Daoy (cell line): ENCODE results near the gene SVIL. TPM values are rescaled to one million over a fixed set of nuclear protein-coding genes. Genes with fewer than 3 reads are reported as not detected.
"Not testable (repeated sequence)": the region's sequence is repeated elsewhere in the genome, so short reads cannot be mapped to it uniquely, and the experiment has no call there.

ENCODE experiments used
- DNase-seq: peaks from one replicate; pipeline ENCODE4 v3.0.0-alpha.2; 2015; ENCODE audit warnings: low read depth
- total RNA-seq: library from RNA; depleted of rRNA; stranded (reverse); fragments of >200 nt; shearing (Covaris generic); gene quantifications from 2 replicates; pipeline ENCODE4 v1.2.3, GENCODE V29; 2014

The SVIL gene
- total RNA-seq, 1 experiment from 2014 or later: 15.3 TPM

DNA sequence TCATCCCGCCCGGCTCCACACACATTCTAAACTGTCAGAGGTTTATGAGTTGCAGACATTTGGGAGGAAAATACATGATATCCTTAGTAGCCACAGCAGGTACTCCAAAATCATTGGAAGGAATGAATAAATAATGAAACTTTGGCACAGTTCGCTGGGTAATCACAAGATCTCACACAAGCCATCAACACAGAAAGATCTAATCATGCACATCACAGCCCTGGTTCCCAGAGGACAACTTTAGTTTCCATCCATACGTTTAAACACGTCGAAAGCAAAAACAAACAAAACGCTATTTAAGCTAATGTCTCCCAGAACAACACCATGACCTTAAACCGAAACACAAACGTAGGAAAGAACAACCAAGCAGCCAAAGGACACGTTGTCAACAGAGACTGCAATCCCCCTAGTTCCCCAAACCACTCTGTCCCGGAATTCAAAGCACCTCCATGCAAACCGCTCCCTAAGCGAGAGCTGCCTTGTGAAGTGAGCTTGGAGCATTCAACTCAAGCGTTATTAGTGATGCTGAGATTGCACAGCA lies 12.3 kb downstream of the SVIL start:
- DNase-seq: no peak

DNA sequence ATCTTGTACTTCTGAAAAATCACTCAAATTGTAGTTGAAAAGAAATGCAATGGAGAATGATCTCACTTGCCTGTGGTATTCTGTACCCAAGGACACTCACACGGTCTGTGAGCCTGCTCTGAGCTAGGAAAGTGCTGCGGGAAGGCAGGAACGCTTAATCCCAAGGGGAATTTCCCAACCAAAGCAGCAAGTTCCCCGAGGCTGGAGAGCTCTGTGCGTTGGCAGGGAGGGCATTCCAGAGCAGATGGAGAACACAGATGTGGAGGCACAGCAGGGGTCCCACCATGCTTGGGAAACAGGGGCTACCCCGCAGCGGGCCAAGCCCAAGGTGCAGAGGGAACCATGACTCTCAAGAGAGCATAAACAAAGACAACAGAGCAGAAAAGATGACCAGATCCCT lies 13.6 kb downstream of the SVIL start:
- peak; percentile 87 for DNase-seq

DNA sequence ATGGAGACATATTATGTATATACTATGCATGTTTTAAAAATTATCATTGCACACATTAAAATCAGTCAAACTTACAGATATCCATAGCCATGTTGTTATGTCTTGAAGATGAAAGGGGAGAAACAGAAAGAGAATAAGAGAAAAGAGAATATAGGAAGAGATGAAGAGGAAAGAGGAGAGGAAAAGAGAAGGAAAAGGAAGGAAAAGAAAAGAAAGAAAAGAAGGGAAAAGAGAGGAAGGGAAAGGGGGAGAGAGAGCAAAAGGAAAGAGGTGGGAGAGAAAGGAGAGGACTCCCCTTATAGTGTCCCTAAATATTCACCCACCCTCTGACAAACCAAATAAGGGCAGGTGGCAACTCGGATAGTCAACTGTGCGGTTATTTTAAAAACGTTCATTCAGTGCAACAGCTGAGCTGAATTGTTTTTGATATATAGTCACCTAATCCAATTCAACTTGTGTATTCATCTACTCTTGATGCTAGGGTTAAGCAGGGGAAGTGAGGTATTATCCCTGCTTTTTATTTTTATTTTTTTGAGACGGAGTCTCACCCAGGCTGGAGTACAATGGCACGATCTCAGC lies 14.6 kb downstream of the SVIL start:
- no peak for DNase-seq

DNA sequence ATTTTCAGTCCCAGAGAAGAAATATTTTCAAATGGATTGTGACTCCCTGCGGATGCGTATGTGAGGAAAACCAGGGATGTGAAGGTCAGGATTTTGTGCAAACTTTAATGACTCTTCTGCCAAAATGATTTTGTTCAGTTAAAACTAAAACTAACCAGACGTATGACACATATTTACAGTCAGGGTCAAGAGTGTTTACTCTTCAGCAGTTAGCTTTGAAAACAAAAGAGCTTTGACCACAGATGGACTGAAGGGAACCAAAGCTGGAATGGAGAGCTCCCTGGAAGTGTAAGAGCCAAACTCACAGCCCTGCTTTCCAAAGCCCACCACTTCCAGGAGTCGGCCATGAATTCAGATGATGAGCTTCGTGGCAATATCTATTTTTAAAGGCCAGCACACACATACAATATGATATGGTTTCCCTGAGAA lies 15.5 kb downstream of the SVIL start:
- DNase-seq: peak; percentile 14

DNA sequence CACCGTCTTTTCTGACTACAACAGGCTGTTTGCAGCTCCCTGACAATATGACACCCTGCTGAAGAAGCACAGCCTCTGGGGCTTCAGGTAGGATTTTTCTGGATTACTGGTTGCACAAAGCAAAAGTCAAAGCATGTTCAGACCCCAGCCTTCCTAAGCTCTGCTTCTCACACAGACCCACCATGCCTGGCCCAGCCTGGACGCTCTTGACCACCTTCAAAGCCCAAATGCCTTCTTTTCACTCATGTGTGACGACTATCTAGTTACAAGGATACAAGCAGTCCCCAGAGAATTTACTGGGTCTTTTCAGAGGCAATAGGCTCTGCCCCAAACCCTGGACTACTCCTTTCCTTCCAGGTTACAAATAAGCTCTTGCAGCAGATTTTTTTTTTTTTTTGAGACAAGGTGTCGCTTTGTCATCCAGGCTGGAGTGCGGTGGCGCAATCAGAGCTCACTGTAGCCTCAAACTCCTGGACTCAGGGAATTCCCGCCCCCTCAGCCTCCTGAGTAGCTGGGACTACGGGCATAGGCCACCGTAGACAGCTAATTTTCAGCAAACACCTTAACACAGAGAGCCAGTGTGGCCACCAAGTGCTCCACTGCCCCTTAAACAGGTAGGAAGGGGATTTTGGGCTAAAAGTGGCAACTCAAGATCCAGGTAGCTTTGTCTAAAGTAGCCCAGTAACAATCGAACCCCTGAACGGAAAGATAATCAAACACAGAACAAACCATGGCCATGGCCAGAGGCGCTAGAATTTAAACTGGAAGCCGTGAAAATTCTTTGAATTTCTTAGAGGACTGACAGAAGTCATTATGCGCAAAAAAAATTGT lies 16.2 kb downstream of the SVIL start:
- peak; percentile 53 for DNase-seq

DNA sequence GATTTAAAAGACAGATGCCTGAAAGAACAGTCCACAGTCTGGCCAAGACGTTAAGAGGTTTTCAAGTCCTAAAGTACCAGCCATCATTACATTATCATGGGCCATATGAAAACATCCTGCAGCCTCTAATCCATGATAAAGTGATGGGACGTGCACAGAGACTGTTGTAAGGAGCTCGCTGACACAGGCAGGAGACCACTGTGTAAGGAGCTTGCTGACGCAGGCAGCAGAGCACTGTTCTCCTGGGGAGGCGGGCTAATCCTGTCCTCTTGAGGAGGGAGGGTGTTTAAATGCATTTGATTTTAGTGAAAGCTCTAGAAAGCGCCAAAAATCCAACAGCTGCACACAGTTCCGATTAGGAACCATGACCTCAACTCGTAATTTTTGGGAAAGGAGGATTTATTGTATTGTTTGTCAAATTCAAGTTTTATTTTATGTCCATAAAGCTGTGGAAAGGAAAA lies 16.9 kb downstream of the SVIL start:
- no peak for DNase-seq

DNA sequence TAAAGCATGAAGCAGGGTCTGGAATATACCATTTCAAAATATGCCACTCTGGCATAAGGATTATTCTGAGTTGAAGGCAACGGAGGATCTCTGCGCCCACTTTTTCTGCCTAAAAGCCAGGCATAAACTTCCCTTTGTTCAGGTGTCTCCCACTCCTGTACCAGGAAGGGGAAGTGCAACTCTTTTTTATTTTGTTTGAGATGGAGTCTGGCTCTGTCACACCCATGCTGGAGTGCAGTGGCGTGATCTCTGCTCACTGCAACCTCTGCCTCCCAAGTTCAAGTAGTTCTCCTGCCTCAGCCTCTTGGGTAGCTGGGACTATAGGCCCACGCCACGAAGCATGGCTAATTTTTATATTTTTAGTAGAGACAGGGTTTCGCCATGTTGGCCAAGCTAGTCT lies 18.2 kb downstream of the SVIL start:
- no peak for DNase-seq

DNA sequence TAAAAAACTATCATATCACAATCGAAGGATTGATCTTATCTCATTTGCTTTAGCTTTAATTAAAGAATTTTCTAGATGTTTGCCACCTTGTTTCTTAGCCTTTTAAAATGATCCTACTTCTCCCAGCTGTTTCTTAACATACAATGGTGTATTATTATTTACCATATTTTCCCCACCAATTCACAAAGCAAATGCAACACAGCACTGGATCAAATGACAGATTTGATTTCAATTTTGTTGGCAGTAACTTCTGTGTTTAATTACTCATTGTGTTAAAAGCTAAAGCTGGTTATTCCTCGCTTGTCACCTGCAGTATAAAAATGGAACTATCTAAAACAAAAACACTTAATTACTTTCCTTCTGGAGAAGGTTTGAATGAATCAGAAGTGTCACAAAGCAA lies 19.6 kb downstream of the SVIL start:
- no peak for DNase-seq

DNA sequence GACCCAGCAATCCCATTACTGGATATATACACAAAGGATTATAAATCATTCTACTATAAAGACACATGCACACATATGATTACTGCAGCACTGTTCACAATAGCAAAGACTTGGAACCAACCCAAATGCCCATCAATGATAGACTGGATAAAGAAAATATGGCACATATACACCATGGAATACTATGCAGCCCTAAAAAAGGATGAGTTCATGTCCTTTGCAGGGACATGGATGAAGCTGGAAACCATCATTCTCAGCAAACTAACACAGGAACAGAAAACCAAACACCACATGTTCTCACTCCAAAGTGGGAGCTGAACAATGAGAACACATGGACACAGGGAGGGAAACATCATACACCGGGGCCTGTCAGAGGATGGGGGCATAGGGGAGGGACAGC lies 20.5 kb downstream of the SVIL start:
- not testable (repeated sequence) for DNase-seq

DNA sequence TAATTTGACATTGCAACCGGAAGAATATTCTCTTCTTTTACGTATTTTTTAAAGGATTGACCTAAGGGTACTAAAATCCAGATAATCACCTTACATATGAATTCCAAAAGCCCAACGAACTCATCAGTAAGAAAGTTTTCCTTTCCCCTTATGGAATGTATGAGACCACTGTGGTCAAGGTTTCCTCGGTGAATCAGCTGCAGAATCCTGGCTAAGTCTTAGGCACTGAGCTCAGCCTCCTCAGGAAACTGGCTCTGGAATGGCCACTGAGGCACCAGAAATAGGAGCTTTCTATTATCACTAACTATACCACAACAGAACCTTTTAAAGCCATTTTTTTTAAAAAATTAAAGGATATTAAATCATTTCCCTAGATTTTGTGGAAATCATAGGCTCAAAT lies 21.0 kb downstream of the SVIL start:
- peak; percentile 26 for DNase-seq

DNA sequence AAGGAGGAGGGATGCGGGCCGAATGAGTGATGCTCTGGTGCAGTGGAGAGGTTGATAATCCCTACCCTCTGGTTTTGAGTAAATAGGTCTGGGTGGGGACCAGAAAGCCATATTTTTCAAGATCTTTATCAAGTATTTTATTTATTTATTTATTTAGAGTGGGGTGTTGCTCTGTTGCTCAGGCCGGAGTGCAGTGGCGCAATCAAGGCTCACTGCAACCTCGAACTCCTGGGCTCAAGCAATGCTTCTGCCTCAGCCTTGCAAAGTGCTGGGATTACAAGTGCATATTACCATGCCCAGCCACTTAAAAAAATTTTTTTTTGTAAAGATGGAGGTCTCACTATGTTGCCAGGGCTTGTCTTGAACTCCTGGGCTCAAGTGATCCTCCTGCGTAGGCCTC lies 21.6 kb downstream of the SVIL start:
- no peak for DNase-seq

DNA sequence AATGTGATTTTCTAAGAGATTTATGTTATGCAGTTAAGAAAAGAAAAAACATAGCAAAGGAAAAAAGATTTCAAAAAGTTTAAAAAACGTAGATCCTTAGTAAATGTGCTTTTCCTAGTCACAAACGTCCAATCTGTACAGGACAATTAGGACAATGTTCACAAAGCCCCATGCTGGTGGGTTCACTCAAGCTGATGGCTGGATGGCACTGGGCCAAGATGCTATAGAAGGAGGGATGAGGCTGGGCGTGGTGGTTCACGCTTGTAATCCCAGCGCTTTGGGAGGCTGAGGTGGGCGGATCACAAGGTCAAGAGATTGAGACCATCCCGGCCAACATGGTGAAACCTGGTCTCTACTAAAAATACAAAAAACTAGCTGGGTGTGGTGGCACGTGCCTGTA lies 22.1 kb downstream of the SVIL start:
- DNase-seq: no peak

DNA sequence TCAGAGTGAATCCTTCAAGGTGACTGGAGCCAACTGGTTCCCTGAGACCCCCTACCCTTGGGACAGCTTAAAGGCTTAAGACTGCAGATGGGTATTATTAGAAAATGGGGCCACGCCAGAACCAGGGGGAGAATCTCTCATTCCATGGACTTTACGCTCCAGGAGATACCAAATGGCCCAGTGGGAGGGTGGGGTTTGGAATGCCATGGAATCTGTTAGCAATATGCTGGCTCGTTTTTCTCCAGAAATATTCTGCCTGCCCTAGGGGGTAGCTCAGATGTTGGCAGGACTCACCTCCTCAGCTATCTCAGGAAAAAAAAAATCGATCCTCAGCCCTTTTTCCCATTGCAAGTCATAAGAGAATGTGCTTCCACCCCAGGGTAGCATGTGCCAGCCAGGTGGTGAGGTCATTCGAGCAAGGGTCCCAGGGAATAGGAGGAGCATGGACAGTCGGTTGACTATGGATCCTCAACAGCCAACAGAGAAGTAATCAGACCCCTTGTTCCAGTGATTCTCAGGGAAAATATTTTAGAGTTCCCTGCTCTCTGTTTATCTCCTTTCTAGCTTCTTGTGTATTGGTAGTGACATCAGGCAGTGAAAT lies 22.9 kb downstream of the SVIL start:
- no peak for DNase-seq

DNA sequence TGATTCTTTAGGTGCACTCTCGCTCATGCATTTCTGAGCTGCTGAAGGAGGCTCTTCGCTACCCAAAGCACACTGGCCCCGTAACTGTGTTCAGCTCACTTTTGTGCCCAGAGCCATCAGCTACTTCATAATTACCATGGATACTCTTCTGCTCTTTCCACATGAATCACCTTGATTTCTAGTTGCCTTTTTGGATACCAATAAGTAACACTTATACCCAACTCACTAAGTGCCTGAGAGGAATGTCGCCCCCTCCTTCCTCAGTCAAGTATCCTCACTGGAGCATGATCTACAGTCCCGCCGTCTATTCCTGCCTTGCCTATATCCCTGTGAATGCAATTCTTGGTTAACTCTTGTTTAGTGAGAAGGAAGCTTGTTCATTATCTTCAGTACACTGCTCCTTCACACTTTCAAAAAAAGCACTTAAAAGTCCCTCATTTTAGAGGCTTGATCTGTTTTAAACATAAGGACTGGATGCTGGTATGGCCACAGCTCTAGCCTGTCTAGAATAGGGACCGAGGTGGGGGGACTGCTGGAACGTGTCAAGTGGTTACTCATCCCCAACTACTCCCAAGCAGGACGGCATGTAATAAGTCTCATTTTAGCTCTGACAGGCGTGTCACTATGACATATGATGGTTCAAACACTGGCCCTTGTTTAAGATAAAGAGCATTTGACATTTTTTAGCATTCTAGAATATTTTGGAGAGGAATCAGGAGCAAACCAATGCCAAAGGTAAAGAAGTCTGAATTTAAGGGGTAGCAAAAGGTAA lies 23.7 kb downstream of the SVIL start:
- DNase-seq: no peak

DNA sequence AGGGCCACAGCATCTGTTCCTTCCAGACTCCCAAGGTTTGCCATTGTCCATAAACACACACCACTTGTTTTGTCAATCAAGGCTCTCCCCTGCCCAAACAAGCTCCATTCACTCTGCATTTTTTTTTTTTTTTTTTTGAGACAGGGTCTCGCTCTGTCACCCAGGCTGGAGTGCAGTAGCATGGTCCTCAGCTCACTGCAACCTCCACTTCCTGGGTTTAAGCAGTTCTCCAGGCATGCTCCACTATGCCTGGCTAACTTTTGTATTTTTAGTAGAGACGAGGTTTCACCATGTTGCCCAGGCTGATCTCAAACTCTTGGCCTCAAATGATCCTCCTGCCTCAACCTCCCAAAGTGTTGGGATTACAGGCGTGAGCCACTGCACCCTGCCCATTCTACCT lies 24.4 kb downstream of the SVIL start:
- not testable (repeated sequence) for DNase-seq

DNA sequence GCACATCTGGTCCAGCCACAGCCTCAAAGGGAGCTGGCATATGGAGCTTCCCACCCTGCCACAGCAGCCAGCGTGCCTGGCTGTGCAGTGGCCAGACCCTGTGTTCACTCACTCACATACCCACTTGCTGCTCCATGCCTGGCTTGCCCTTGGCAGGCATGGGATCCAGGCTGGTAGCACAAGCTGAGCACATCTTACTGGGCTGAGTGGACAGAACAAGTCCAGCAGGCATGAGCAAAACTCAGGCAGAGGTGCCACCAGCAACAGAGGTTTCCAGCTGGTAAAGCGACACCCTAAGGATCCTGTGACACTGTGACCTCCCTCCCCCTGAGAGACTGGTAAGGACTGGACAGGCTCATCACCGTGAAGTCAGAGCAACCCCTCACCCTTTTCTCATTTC lies 25.1 kb downstream of the SVIL start:
- DNase-seq: no peak

DNA sequence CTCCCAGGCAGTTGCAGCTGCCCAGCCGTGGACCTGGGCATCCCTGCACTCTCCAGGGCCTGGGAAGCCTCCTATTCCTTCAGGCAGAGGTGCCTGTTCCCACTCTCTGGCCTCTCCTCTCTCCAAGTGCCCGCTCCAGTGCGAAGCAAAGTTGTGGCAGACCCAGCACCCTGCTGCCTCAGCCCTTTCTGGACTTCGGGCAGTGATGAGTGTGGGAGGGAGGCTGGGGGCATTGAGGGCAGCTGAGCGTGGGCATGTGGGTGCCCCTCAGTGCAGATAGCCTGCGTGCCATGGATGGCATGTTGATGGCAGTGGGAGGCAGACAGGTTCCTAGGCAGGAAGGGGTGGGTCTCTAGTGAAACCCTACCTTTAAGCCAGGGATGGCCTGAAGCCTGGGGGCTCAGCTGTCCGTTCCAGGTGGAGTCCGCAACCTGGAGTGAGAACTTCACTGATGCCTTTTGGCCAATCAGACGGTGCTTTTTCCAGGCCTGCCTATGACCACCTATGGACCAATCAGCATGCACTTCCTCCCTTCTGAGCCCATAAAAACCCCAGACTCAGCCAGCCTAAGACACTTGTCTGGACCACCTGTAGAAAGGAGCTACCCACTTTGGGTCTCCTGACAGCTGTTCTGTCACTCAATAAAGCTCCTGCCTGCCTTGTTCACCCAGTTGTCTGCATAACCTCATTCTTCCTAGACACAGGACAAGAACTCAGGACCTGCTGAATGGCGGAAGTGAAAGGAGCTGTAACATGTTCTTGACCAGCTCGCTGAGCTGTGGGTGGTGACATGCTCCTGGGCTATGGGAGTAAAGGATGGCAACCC lies 26.1 kb downstream of the SVIL start:
- DNase-seq: no peak

DNA sequence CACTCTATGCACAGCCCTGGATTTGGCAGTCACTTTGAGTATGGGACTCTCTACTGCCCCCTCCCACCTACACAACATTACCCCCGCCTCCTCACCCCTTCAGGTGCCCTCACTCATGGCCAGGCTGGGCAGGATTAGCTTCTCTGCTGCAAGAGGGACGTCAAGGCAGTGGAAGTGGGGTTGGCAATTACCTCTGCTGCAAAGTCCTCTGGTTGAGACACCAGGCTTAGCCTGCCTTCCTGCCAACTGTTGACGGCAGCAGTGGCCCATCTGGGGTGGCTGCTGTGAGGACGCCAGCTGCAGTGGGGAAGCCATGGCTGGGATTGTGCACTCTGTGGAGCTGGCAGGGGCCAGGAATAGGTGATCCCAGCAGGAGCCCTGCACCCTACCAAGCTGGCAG lies 26.7 kb downstream of the SVIL start:
- no peak for DNase-seq

DNA sequence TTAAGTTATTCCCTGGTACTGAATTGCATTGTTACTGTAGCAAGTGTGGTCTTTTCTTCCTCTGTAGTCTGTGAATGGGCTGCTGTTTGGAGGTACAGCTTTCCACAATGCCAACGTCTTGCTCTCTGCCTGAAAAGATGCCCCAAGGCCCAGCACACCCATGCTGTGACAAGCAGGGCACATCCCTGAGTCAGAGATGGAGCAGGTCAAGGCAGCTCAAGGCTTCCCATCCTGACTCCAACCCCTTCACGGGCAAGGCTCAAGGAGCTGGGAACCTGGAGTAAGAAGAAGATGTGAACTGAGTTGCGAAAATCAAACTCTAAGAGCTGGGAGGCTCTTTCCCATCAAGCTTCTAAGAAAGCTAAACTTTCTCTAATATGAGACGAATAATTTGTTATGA lies 27.2 kb downstream of the SVIL start:
- no peak for DNase-seq

DNA sequence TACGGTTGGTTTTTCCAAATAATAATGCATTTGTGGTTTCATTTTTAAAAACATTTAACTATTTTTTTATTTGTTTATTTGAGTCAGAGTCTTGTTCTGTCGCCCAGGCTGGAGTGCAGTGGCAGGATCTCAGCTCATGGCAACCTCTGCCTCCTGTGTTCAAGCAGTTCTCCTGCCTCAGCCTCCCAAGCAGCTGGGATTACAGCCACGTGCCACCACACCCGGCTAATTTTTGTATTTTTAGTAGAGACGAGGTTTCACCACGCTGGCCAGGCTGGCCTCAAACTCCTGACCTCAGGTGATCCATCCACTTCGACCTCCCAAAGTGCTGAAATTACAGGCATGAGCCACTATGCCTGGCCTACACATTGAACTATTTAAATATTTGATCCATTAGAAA lies 28.1 kb downstream of the SVIL start:
- DNase-seq: not testable (repeated sequence)

DNA sequence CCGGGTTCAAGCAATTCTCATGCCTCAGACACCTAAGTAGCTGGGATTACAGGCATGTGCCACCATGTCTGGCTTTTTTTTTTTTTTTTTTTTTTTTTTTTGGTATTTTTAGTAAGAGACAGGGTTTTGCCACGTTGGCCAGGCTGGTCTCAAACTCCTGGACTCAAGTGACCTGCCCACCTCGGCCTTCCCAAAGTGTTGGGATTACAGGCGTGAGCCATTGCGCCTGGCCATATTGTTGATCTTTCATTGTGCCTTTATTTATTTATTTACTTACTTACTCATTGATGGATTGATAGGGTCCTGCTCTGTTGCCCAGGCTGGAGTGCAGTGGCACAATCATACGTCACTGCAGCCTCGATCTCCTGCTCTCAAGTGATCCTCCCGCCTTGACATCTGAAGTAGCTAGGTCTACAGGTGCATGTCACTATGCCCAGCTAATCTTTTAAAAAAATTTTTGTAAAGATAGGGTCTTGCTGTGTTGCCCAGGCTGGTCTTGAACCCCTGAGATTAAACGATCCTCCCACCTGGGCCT lies 30.4 kb downstream of the SVIL start:
- DNase-seq: no peak
